HG02884 (cell line): ENCODE measurements around the gene SLC13A5.

Source experiments
- ATAC-seq: cut with Tn5 transposase; IDR thresholded peaks from one replicate; pipeline ENCODE4 v1.9.1; 2021; ENCODE audit warnings: mild to moderate bottlenecking, moderate library complexity; ENCODE audit not compliant: unreplicated experiment

SLC13A5 gene

DNA sequence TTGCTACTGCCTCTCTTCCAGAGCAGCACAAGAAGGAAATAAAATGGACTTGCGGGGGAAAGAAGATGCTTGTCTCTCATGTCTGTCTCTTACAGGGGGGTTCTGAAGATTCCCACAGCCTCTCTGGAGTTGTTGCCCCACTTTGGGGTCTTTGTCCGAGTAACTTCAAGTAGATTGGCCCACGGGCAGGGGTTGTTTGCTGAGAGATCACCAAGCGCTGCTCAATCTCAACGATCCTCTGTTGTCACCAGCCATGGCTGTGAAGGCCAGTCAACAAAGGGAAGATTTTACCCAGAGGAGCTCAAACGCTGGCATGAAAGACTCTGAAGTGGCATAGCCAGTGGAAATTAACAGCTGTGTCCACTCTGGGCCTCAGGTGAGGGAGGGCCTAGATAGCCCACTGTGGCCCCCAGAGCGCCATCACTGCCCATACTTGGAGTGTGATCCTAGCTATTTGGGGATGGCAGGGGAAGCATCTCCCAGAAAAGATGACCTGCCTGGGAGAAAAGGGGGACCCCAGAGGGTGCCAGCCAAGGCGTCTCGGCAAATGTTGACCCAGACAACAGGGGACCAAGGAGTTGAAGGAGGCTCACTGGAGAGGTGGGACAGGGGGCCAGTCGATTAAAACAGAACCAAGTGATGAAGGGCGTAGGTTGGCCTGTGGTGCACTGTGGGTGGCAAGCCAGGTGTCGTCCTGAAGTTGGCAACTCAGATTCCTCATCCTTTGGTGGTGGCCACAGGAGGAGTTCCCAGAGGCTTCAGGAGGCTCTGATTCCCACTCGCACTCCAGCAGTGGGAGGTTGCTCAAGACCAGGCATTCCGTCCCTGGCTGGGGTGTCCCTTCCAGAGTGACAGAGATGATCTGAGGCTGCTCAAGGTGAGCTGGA lies 28.0 kb downstream of the SLC13A5 start:
- no peak for ATAC-seq

DNA sequence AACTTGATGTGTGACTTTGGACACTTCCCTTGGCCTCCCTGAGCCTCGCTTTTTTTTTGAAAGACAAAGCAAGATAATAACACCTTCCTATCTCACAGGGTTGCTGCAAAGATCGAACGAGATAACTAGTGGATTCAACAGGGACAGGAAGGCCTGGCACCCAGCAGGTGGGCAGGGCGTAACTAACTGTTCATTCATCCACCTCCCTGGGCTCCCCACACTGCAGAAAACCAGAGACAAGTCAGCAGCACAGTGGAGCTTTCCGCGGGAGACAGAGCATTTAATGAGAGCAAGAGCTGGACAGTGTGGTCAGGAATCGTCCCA lies 28.7 kb downstream of the SLC13A5 start:
- ATAC-seq: no peak

DNA sequence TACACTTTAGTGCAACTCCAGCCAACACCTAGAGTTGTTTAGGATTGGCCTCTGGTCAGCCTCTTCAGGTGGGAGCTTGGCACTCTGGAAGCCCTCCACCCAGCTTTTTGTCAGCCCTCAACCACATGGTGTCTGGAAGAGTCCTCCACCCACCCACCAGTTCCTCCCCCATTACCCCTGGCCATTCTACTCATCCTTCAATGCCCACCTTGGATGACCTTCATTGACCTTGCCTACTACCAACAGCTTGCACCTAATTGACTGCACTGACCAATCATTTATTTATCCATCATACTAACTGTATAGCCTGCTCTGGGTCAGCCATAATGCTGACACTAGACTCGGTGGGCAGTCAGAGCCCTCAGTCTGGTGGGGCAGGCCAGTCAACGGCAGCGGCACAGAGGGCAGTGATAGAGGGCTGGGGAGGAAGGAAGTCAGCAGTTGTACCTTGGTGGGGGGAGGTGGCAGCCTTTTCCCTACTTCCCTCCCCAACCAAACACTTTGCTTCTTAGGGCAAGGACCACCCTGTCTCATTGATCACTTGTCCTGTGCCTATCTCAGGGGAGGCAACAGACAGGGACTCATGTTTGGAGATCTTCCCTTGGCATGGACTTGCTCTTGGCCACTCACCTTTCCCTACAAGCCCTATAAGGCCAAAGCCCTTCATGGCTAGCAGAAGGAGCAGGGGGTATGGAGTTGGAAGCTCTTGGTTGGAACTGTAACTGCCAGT lies 29.3 kb downstream of the SLC13A5 start:
- no peak for ATAC-seq

DNA sequence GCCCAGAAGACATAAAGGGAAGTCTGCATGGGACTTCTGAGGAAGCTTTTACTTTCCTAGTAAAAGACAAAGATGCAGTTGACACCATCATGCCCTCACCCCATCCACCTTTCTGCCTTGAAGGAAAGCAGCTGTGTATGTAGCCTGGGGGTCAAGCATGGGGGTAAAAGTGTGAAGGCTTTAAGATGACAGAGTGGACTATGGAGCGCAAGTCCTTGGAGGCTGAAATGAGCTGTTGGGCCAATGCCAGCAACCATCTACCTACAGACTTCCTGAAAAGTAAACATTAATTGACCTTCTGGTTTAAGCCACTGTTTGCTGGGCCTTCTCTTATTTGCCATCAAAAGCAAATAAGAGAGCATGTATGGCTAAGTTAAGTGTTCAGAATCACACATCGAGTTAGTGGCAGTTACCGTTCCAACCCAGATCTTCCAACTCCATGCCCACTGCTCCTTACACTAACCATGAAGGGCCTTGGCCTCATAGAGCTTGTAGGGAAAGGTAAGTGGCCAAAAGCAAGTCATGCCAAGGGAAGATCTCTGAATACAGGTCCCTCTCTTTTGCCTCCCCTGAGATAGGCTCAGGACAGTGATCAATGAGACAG lies 30.0 kb downstream of the SLC13A5 start:
- ATAC-seq: no peak

DNA sequence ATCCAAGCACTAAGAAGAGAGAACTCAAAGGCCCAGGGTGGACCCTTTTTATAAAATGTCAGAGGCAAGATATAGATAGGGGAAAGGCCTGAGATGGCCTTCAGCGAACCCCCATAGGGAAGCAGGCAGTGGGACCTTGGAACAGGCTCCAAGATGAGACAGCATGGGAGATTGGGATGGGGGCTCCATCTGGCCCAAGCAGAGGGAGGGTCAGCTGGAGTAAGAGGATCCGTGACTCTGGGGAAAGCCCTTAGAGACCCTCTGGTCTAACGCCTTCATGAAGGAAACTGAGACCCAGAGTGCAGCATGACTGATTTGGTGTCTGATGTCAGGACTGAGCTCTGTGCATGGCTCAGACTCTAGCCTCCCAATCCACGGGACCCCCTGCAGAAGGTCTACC lies 30.8 kb downstream of the SLC13A5 start:
- ATAC-seq: no peak

DNA sequence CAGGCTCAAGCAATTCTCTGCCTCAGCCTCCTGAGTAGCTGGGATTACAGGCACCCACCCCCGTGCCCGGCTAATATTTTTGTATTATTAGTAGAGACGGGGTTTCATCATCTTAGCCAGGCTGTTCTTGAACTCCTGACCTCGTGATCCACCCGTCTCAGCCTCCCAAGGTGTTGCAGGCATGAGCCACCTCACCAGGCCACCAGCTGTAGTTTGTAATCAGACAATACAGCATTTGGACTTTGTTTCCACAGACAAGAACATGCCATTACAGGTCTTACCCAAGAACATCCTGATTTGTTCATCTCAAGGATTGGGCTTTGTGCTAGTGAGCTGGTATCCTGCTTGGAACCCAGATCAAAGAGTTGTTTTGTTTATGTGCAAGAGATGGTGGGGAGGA lies 31.5 kb downstream of the SLC13A5 start:
- no peak for ATAC-seq

DNA sequence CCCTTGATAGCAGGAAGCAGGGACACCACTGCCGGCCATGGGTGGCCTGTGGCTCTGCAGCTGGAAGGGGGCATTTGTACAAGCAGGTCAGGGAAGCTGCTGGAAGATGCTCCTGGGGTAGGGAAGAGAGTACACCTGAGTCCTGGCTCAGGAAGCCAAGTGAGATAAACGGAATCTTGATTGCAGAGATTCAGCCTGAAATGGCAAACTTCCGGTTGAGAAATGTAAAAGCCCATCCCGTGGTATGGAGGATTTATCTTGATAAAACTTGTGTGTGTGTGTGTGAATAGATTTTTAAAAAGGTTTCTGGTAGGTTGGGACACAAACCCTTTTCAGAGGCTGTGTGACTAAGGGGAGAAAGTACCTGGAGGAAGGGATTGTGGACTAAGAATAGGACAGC lies 32.0 kb downstream of the SLC13A5 start:
- no peak for ATAC-seq

DNA sequence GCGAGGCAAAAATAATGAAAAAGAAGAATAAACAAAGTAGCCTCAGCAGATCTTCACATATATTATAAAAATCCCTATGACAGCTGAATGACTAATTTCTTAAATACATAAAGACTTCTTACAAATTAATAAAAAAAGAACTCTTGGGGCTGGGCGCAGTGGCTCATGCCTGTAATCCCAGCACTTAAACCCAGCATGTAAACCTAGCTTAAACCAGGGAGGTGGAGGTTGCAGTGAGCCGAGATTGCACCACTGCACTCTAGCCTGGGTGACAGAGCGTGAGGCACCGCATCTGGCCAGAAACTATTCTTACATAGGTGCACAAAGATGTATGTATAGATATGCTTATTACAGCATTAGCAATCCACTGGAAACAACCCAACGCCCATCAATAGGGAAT lies 33.9 kb downstream of the SLC13A5 start:
- ATAC-seq: no peak

DNA sequence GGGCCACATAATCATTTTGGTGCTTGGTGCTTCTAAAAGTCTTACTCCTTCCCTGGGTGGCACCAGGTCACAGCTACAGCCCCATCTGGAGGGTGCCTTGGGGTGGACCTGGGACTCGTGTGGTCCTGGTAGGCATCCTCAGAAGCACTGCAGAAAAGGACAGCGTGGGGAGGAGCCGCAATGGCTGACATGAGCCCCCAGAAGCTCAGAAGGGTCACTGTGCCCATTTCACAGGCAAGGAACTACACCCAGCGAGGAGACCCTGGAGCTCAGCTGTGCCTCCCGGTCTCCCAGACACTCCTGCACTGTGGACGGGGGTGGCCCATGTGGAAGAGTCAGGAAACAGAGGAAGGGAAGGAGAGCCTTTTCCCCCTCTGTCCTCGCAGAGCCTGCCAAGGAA lies 35.2 kb downstream of the SLC13A5 start:
- no peak for ATAC-seq

DNA sequence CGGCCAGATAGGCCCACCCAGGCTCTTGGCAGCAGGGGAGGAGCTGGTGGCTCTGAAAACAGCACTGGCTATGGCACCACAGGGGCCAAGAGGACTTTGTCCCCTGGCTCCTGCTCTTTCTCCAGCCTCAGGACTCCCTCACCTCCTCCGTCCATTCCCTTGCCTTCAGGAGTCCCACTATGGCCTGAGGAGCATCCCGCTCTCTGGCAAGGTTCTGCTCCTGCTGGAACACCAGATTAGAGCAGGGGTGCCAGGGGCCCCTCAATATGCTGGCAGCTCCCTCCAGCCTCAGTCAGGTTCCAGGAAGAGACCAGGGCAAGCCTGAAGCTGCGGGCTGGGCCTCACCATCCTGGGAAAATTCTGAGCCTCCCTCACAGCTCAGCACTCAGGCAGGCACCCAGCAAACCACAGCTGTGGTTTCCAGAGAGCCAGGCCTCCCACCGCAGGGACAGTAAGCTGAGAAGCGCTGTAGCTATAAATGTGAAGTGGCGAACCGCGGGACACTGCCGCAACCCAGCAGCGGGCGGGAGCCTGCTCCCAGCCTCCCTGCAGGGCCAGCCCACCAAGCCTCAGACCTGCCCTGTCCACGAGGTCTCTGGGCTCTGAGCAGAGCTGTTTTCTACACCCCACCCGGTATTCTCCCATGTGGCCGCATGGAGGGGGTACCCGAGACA lies 35.9 kb downstream of the SLC13A5 start:
- no peak for ATAC-seq

DNA sequence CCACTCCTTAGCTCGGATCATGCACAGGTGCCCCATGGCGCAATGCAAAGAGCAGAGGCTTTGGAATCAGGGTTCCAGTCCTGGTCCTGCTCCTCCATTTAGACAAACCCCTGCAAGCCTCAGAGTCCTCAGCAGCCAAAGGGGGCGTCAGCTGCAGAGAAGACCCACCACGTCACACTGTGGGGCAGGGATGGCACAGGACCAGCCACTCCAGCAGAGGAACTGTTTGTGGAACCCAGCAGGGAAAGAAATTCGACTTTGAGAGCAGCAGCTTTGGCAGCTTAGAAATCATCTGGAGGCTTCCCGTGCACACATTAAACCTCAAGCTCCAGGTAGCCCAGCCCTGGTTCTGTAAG lies 36.4 kb downstream of the SLC13A5 start:
- no peak for ATAC-seq

DNA sequence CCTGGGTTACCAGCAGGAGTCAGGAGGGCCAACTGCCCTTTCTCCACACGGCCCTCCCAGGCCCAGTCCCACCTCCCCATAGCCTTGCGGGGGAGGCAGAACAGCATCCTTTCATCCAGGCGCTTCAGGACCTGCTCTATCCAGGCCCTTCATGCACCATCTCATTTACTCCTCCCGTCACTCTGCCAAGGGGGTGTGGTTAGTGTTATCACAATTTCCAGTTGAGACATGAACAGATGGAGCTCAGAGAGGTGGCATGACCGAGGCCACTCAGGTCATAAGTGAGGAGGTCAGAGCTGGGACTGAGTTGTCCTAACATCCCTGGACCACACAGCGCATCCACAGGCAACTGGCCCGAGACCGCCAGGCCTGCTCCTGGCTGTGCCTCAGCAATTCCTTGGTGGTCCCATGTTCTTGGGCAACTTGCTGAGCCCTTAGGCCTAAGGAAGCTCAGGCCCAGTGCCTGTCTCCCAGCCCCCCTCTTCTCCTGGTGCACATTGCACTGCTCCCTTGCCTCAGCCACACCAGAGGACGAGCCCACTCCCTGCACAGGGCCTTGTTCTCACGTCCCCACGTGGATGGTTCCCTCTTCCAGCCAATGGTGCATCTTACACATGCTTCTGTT lies 37.9 kb downstream of the SLC13A5 start:
- ATAC-seq: no peak

DNA sequence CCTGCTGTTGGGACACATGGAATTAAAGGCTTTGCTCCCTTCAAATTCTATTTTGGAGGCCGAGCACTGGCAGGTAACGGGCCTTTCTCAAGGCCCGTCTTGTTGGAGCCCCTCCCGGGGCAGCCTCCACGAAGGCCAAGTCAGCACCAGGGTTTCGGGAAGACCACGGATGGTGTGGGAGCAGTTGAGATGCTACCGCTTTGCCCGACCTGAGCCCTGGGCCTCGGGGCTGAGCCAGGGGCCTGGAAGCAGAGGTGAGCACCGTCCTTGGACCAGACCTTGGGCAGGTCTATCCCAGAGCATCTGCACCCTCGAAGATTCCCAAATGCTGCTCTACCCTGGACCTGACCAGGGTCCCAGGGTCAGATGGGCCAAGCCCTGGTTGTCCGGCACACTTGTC lies 38.6 kb downstream of the SLC13A5 start:
- ATAC-seq: no peak

DNA sequence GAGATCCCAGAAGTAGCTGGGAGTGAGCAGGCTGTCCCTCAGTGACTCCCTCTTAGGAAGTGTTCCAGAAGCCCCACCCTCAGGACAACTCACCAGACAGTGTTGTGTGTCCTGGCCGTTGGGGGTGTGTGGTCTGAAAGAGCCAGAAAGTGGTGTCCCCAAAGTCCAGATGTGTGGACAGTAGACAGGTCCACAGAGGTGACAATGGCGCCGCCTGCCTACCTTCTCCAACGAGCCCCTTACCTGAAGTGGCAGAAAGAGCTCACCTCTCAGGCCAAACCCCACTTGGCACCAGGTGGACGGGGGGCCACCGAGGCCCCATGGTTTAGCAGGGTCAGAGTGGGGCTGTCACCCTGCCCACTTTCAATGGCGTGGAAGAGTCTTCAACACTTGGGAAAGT lies 41.7 kb downstream of the SLC13A5 start:
- ATAC-seq: no peak

DNA sequence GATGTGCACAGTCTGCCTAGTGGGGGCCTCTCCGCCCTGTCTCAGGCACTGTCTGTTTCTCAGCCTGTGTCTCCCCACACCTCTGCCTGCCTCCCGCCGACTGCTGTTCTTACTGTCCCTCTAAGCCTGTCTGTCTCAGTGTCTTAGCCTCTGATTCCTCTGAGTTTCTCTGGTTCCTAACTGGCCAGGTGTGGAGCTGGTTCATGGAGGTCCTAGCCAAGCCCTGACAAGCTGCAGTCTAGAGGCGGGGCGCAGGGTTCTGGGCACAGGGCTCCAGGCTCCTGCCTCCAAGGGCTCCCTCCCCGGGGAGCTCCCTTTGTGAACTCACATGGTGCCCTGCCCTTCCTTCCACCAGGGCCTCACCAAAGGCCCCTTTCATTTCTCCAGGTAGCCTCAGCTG lies 42.2 kb downstream of the SLC13A5 start:
- ATAC-seq: no peak

DNA sequence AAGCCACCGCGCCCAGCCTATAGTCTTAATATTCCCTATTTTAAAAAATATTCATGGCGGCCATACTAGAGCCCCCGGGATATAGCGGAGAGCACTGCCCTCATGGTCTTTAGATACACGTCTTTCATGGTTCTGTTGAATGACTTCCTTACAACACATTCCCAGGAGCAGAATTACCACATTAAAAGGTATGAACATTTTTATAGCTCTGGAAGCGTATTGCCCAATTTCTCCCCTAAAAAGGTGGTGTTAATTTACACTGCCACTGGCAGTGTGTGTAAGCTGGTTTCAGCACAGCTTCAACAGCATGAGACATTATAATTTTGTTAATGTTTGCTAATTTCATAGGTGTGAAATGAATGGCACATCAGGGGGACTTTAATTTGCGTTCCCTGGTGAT lies 42.6 kb downstream of the SLC13A5 start:
- ATAC-seq: no peak

DNA sequence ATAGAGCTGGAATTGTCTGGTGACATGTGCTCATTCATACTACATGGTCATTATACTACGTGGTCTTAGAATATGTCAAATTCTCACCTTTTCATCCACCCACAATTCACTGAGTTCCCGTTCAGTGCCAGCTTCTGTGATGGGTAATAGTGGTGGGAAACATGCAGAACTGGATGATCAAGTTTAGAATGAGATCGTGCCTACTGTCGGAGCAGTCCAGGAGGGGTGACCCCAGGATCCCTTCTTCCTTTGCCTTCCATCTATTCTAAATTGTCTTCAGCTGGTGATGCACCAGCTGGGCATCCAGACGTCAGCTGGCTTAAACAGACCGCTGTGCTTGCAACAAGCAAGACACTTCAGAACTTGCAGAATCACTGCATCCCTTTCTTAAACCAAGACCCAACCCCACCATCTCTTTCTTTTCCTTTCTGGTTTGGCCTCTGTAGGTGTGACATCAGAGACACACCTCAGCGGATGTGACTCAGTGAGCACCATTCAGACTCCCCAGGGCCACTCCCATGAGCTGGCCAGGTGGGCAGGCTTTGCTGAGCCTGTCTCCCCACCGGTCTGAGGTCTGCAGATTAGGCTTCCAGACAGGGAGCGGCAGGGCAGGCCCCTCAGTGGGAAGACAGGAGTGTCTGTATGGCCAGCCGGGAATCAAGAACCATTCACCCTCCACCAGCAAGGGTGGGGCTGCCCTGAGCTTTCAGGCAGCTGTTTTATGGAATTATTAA lies 43.5 kb downstream of the SLC13A5 start:
- no peak for ATAC-seq

DNA sequence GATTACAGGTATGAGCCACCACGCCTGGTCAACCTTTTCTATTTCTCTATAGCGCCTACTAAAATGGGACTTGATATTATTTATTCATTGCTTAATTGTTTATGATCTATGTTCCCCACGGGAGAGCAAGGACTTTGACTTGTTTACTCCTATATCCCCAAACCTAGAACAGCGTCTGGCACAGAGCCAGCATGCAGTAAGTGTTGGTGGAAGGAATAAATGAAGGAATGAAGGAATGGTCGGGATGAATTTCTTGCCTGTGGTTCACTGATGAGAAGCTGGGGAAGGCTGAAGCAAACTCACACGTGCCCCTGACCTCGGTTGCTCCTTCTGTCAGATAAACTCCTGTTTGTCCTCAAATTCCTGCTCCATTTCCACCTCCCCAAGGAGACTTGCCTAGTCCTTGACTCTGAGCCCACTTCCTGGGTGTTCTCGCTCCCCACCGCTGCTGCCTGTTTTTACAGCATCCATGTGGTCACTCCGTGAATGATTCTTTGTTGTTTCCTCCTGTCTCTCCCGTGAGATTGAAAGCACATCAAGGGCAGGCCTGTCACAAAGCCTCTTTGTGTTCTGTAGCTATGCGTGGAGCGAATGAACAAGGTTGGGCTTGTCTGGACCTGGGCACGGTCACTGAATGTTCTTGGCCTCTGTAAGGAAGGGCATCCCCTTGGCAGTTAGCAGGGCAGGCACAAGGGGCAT lies 44.3 kb downstream of the SLC13A5 start:
- ATAC-seq: no peak

DNA sequence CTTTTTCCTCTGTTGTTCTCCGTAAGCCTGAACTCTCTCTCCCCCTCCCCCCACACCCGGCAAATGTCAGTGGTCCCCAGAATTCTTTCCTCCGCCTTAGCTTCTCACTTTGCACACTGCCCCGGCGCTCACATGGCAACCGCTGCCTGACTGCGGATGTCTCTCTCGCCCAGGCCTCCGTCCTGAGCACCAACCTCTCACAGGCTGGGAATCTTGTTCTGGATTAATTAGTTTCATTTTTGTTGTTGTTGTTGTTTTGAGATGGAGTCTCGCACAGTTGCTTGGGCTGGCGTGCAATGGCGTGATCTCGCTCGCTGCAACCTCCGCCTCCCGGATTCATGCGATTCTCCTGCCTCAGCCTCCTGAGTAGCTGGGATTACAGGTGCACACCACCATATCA lies 45.0 kb downstream of the SLC13A5 start:
- ATAC-seq: no peak

DNA sequence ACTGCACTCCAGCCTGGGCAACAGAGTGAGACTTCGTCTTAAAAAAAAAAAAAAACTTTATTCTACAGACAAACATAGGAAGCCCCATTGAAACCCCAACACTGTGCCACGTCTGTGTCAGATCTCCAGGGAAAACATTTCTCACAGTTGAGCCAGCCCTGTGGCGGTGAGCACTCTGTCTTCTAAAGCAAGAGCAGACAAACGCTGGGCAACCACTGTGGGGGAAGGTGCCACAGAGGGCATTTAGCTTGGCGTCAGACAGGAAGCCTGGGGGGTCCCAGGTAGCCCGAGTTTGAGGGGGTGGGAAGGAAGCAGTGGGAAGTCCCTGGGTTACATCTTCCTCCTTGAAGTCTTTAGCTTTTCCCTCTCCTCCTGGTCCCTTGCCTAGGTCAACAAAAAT lies 45.7 kb downstream of the SLC13A5 start:
- ATAC-seq: no peak
